Measurements from ENCODE around the gene PATE3. TPM values are rescaled to one million over a fixed set of nuclear protein-coding genes. Genes with fewer than 3 reads are reported as not detected.

PATE3 gene
- total RNA-seq, 4 donors from 2014 or later = not detected

DNA sequence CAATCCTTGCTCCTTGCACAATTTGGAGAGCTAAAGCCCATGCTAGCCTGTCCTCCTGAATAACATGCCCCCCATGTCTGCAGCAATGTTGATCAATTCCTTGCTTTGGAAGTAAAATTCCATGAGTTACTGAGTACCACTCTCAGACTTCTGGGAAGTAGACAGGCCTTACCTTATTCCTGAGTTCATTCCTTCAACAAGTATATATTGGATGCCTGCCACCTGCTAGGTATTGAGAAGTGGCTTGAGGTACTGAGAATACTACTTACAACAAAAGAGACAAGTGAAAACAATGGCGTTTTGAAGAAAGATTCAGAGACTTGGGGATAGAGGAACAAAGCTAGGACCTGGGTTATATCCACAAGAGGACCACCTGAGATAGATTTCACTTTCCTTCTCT is 21.7 kb upstream of the PATE3 start:
- H3K27me3 ChIP-seq = no peaks in the 10 kb centered on the region
- H3K4me1 ChIP-seq = no peaks in the 10 kb centered on the region
- intact Hi-C loops (cut with DNase I; ENCODE audit: low total_unique reads) (no loop called here), in situ Hi-C loops (cut with MboI; ENCODE audit: low pct_ligation_motif_present in 1 of 4, low pct_unique_long_range_greater_than_20kb in 1 of 4, low sequenced_read_pairs in 3 of 4) (no loop called here)
- TF ChIP-seq EP300 (IDR thresholded peaks at IDR 0.05; ENCODE audit: low read depth) (no peak), POLR2A (IDR thresholded peaks at IDR 0.05) (no peak)
- no peaks in the 10 kb centered on the region for H3K36me3 ChIP-seq
- DNase-seq = no peak
- no peak overlapping the region for H3K27ac ChIP-seq
- no peaks in the 10 kb centered on the region for H3K9me3 ChIP-seq
- no peak overlapping the region for H3K4me3 ChIP-seq
- 54 to 73% methylated on average over 1 of the region's 1 CpG for WGBS, 2 donors (ENCODE audit: low coverage in 1 of 2)

DNA sequence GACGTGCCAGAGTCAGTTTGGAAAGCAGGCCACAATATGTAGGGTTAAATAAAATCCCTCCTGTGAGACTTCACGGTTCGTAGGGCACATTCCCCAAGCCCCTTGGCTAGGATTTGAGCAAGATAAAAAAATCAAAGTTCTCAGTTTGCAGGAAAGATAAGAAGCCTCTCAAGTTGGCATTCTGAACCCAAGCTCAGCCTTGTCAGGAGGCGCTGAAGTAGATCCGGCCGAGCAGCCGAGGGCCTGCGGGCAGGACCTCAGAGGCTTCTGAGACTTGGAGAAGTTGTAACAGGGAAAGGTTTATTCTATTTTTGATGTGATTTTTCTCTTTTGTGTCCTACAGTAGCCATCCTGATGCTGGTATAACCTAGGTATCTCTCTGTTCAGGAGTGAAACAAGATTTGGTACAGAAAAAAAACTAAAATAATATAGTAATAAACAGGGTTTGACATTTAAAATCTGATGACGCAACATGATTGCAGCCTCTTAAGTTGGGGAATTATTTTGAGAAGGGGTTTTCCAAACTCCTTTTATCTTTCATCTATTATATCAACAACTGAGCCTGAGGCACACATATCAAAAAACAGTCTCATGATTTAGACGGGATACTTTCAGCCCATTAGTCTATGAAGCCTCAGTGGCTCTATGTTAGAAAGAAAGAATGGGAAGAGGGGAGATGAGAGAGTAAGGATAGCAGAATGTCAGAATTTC is 19.4 kb upstream of the PATE3 start:
- intact Hi-C loops (cut with DNase I; ENCODE audit: low total_unique reads) = no loop called here
- Histone ChIP-seq H3K9me3 (no peaks in the 10 kb centered on the region), H3K4me3 (no peak overlapping the region), H3K27ac (no peak overlapping the region), H3K27me3 (no peaks in the 10 kb centered on the region), H3K36me3 (no peaks in the 10 kb centered on the region), H3K4me1 (no peaks in the 10 kb centered on the region)
- DNase-seq = no peak
- in situ Hi-C loops (cut with MboI; ENCODE audit: low pct_ligation_motif_present in 1 of 4, low pct_unique_long_range_greater_than_20kb in 1 of 4, low sequenced_read_pairs in 3 of 4) = no loop called here
- no peak for TF ChIP-seq POLR2AphosphoS5 (IDR thresholded peaks at IDR 0.05)
- TF ChIP-seq, protein P1, sequence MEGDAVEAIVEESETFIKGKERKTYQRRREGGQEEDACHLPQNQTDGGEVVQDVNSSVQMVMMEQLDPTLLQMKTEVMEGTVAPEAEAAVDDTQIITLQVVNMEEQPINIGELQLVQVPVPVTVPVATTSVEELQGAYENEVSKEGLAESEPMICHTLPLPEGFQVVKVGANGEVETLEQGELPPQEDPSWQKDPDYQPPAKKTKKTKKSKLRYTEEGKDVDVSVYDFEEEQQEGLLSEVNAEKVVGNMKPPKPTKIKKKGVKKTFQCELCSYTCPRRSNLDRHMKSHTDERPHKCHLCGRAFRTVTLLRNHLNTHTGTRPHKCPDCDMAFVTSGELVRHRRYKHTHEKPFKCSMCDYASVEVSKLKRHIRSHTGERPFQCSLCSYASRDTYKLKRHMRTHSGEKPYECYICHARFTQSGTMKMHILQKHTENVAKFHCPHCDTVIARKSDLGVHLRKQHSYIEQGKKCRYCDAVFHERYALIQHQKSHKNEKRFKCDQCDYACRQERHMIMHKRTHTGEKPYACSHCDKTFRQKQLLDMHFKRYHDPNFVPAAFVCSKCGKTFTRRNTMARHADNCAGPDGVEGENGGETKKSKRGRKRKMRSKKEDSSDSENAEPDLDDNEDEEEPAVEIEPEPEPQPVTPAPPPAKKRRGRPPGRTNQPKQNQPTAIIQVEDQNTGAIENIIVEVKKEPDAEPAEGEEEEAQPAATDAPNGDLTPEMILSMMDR (IDR thresholded peaks at IDR 0.05) = no peak
- no peak for TF ChIP-seq EP300 (IDR thresholded peaks at IDR 0.05; ENCODE audit: low read depth)
- no peak for TF ChIP-seq POLR2A (IDR thresholded peaks at IDR 0.05)
- 47 to 85% methylated on average over 7 to 10 of the region's 10 CpGs for WGBS, 2 donors (ENCODE audit: low coverage in 1 of 2)

DNA sequence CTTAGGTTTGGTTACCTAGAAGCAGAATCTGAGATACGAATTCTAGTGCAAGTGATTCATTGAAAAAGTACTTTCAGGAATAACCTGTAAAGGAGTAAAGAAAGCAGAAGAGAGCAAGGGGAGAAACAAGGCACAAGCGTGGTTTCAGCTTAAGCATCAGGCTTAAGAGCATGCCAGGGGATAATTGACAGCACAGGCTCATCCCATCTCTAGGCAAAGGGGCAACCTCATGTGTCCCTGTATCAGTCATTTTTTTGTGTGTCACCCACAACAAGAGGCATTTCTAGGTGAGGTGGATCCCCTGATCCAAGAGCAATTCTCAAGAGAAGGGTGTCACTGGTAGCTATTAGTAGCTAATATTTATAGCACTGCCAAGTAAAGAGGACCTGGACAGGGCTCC is 17.3 kb upstream of the PATE3 start:
- intact Hi-C loops (cut with DNase I; ENCODE audit: low total_unique reads) (no loop called here), in situ Hi-C loops (cut with MboI; ENCODE audit: low pct_ligation_motif_present in 1 of 4, low pct_unique_long_range_greater_than_20kb in 1 of 4, low sequenced_read_pairs in 3 of 4) (no loop called here)
- Histone ChIP-seq H3K27me3 (no peaks in the 10 kb centered on the region), H3K9me3 (no peaks in the 10 kb centered on the region), H3K36me3 (no peaks in the 10 kb centered on the region), H3K27ac (no peak overlapping the region), H3K4me3 (no peak overlapping the region), H3K4me1 (no peaks in the 10 kb centered on the region)
- no peak for TF ChIP-seq POLR2AphosphoS5 (IDR thresholded peaks at IDR 0.05)
- TF ChIP-seq, protein P1 (IDR thresholded peaks at IDR 0.05) = no peak
- no peak for TF ChIP-seq POLR2A (IDR thresholded peaks at IDR 0.05)
- DNase-seq = no peak
- 73 to 90% methylated on average over 2 of the region's 2 CpGs for WGBS, 2 donors (ENCODE audit: low coverage in 1 of 2)

DNA sequence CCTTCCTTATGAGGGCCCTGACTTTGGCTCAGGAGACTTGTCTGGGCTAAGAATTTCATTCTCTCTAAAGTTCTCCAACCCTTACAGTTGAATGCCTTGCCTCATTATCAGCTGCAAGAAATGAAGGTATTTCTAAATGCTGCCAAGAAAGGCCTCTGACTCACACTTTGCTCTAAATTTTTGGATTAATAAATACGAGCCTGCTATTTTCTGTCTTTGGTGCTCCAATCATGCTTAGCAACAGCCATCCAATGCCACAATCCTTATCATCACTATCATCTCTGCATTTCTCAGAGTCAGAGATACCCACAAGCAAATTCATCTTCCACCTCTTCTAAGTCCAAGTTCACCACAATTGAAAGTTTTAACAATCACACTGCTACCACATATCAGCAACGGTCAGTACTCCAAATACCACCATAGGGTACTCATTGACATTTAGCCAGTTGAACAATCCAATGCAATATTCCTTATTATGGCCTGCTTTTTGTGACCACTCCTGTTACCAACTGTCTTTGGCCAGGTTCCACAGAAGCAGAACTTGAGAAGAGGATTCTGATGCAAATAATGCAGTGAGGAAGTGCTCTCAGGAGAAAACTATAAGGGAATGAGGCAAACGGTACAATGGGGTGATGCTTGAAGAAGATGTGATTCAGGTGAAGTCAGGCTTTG is 15.0 kb upstream of the PATE3 start:
- TF ChIP-seq, protein P1 (IDR thresholded peaks at IDR 0.05) = no peak
- TF ChIP-seq POLR2A (IDR thresholded peaks at IDR 0.05) (no peak), POLR2AphosphoS5 (IDR thresholded peaks at IDR 0.05) (no peak), EP300 (IDR thresholded peaks at IDR 0.05; ENCODE audit: low read depth) (no peak)
- in situ Hi-C loops (cut with MboI; ENCODE audit: low pct_ligation_motif_present in 1 of 4, low pct_unique_long_range_greater_than_20kb in 1 of 4, low sequenced_read_pairs in 3 of 4) = no loop called here
- Histone ChIP-seq H3K9me3 (no peaks in the 10 kb centered on the region), H3K27ac (no peak overlapping the region), H3K4me1 (no peaks in the 10 kb centered on the region), H3K27me3 (no peaks in the 10 kb centered on the region), H3K36me3 (no peaks in the 10 kb centered on the region), H3K4me3 (no peak overlapping the region)
- intact Hi-C loops (cut with DNase I; ENCODE audit: low total_unique reads) = no loop called here
- DNase-seq = no peak
- 55 to 57% methylated on average over 2 to 3 of the region's 3 CpGs for WGBS, 2 donors (ENCODE audit: low coverage in 1 of 2)
